Transverse colon (tissue), 4 donors: ENCODE measurements around the gene HS3ST3A1.

Experiments used
- EP300 ChIP-seq: sonication (generic); formaldehyde crosslinking; IDR thresholded peaks from one replicate; pipeline ENCODE4 v1.6.1; 2017; ENCODE audit warnings: antibody characterized with exemption, low read depth
- POLR2A ChIP-seq: fragments of 450-650 bp; IDR thresholded peaks from one replicate; pipeline ENCODE4 v1.6.1; 2016; ENCODE audit warnings: antibody characterized with exemption, mild to moderate bottlenecking, moderate library complexity
- POLR2AphosphoS5 ChIP-seq, 3 donors: sonication (generic); formaldehyde crosslinking; IDR thresholded peaks; one replicate each; pipeline ENCODE4 v1.6.1; 2016; ENCODE audit warnings: antibody characterized with exemption in 3 of 3
- TF ChIP-seq, protein P1 (sequence below), 5 experiments: fragments of 200-600 bp in 3 of 5; fragments of 450-650 bp in 2 of 5; sonication (generic) in 3 of 5; IDR thresholded peaks; 1 replicate in 2 of 5; 2 replicates in 3 of 5; pipeline ENCODE4 v1.5.1; 2016 to 2017; ENCODE audit warnings: antibody characterized with exemption in 5 of 5, inconsistent platforms in 3 of 5, mild to moderate bottlenecking in 2 of 5, moderate library complexity in 1 of 5

DNA sequence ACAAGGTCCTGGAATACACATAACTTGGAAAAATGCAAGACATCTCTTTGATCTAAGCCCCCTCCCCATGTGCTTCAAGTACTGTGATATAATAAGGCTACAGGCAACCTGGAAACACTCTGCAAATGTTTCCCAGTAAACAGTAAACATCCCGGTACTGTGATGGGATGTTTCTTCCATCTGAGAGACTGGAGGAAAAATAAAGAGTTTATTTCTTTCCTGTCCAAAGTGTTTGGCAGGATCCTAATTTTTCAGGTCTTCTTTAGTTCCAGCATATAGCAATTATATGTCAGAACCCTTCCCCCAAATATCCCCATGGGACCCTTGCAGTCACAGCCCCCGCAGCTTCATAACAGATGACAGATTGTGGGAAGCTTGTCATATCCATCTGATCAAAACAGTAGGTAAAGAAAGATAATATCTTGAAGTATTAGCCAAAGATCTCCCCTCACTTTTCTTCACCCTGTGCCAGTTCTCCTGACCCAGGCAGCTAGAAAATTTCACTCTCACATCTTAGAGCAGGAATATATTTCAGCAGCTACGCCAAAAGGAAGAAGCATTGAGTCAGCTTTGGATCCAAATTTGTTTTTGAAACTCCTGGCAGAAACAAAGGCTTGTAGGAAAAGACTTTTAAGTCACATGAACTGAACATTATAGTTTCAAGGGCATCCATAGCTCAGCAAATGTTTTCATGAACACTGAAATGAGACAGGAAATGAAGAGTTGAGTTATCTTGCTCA is 141.3 kb downstream of the HS3ST3A1 start:
- TF ChIP-seq, protein P1, sequence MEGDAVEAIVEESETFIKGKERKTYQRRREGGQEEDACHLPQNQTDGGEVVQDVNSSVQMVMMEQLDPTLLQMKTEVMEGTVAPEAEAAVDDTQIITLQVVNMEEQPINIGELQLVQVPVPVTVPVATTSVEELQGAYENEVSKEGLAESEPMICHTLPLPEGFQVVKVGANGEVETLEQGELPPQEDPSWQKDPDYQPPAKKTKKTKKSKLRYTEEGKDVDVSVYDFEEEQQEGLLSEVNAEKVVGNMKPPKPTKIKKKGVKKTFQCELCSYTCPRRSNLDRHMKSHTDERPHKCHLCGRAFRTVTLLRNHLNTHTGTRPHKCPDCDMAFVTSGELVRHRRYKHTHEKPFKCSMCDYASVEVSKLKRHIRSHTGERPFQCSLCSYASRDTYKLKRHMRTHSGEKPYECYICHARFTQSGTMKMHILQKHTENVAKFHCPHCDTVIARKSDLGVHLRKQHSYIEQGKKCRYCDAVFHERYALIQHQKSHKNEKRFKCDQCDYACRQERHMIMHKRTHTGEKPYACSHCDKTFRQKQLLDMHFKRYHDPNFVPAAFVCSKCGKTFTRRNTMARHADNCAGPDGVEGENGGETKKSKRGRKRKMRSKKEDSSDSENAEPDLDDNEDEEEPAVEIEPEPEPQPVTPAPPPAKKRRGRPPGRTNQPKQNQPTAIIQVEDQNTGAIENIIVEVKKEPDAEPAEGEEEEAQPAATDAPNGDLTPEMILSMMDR (IDR thresholded peaks at IDR 0.05), result no peak
- no peak for TF ChIP-seq POLR2A
- TF ChIP-seq POLR2AphosphoS5 (IDR thresholded peaks at IDR 0.05), result no peak
- no peak for TF ChIP-seq EP300
